A673 (cell line): Measurements from ENCODE around the gene CYBA. TPM values are rescaled to one million over a fixed set of nuclear protein-coding genes. Genes with fewer than 3 reads are reported as not detected.
A peak's percentile ranks its signal among the peaks of the same experiment; 100 is the strongest.

ENCODE experiments used
- BruUV-seq: library from RNA; stranded (reverse); fragments of 400-500 nt; replicated peaks from 2 replicates; lab custom pipeline; 2021; lab: Mats Ljungman, UMichigan
- CTCF ChIA-PET: fragments of 300-600 bp; sonication (Branson Sonifier 250); formaldehyde crosslinking; loops from one replicate; lab custom pipeline; 2022; ENCODE audit warnings: antibody characterized with exemption; lab: Charles Lee
- POLR2A ChIA-PET: fragments of 300-600 bp; sonication (Branson Sonifier 250); formaldehyde crosslinking; loops from one replicate; lab custom pipeline; 2022; ENCODE audit warnings: antibody characterized with exemption; ENCODE audit not compliant: low non-redundant PET; lab: Charles Lee
- DNase-seq: peaks from one replicate; pipeline ENCODE4 v3.0.0-alpha.2; 2015; ENCODE audit warnings: low spot score
- H3K27ac ChIP-seq: fragments of 200-600 bp; sonication (generic); 2 replicates; pipeline ENCODE4 v1.5.1; 2016; ENCODE audit warnings: mixed run types, low read depth, mild to moderate bottlenecking, mixed read lengths, antibody characterized with exemption, low read length; ENCODE audit not compliant: poor library complexity, severe bottlenecking
- H3K27me3 ChIP-seq: fragments of 200-600 bp; sonication (generic); replicated peaks from 2 replicates; pipeline ENCODE4 v1.6.1; 2017; ENCODE audit warnings: mixed run types, low read depth, mild to moderate bottlenecking, mixed read lengths, antibody characterized with exemption, low read length; ENCODE audit not compliant: insufficient read depth, poor library complexity
- H3K36me3 ChIP-seq: fragments of 200-600 bp; sonication (generic); 2 replicates; pipeline ENCODE4 v1.6.1; 2016; ENCODE audit warnings: mixed run types, mild to moderate bottlenecking, mixed read lengths, antibody characterized with exemption, low read length; ENCODE audit not compliant: insufficient read depth, poor library complexity, severe bottlenecking
- H3K4me1 ChIP-seq: fragments of 200-600 bp; sonication (generic); 2 replicates; pipeline ENCODE4 v1.6.1; 2017; ENCODE audit warnings: mixed run types, mild to moderate bottlenecking, mixed read lengths, antibody characterized with exemption, low read length; ENCODE audit not compliant: insufficient read depth, poor library complexity, severe bottlenecking
- H3K4me3 ChIP-seq: fragments of 200-600 bp; sonication (generic); 2 replicates; pipeline ENCODE4 v1.5.1; 2016; ENCODE audit warnings: low read depth, mixed run types, mild to moderate bottlenecking, mixed read lengths, low read length; ENCODE audit not compliant: poor library complexity, severe bottlenecking
- H3K9me3 ChIP-seq: fragments of 200-600 bp; sonication (generic); 2 replicates; pipeline ENCODE4 v1.6.1; 2016; ENCODE audit warnings: mixed run types, low read depth, mild to moderate bottlenecking, mixed read lengths, antibody characterized with exemption, low read length; ENCODE audit not compliant: poor library complexity, severe bottlenecking
- CTCF ChIP-seq: fragments of 300-800, 200-600 bp; sonication (generic); conservative IDR thresholded peaks from 2 replicates; pipeline ENCODE4 v1.5.1; 2017; ENCODE audit warnings: low read depth, mild to moderate bottlenecking, antibody characterized with exemption, low read length, moderate library complexity, mixed read lengths
- EZH2 ChIP-seq: fragments of 200-600 bp; sonication (generic); IDR thresholded peaks from 2 replicates; pipeline ENCODE4 v1.6.1; 2017; ENCODE audit warnings: borderline replicate concordance, low read depth, mild to moderate bottlenecking, mixed read lengths, antibody characterized with exemption, low read length; ENCODE audit not compliant: poor library complexity, severe bottlenecking
- intact Hi-C: fragments of 100-400 bp; cut with micrococcal nuclease; formaldehyde crosslinking; loops from one replicate; pipeline ENCODE4 v1.10.0; 2022; ENCODE audit not compliant: unreplicated experiment
- total RNA-seq: library from RNA; stranded (reverse); gene quantifications from 2 replicates; pipeline ENCODE4 v1.2.3, GENCODE V29; 2021

CYBA gene
- total RNA-seq, 1 experiment from 2014 or later, result 44.7 TPM

- Histone ChIP-seq H3K36me3 (peaks cover 68% of the 10 kb centered on the region), H3K4me1 (no peaks in the 10 kb centered on the region), H3K9me3 (no peaks in the 10 kb centered on the region), H3K4me3 (no peak overlapping the region), H3K27ac (no peak overlapping the region), H3K27me3 (no peaks in the 10 kb centered on the region)
- intact Hi-C loops, result no loop called here
- POLR2A ChIA-PET, result no interaction called here
- peak; percentile 43 for DNase-seq
- CTCF ChIA-PET, result no interaction called here
- no TSS peak for BruUV-seq
- TF ChIP-seq CTCF (peak; percentile 49), EZH2 (no peak)
Measured at GRCh38 chr16:88628512-88628974, 22.3 kb downstream of the CYBA start.

- Histone ChIP-seq H3K36me3 (peaks cover 72% of the 10 kb centered on the region), H3K4me3 (no peak overlapping the region), H3K4me1 (no peaks in the 10 kb centered on the region), H3K9me3 (no peaks in the 10 kb centered on the region), H3K27me3 (no peaks in the 10 kb centered on the region), H3K27ac (no peak overlapping the region)
- intact Hi-C loops, result no loop called here
- no peak for DNase-seq
- BruUV-seq, result no TSS peak
- ChIA-PET CTCF (no interaction called here), POLR2A (no interaction called here)
- TF ChIP-seq CTCF (no peak), EZH2 (no peak)
Measured at GRCh38 chr16:88627531-88628411, 23.1 kb downstream of the CYBA start.

- peaks cover 73% of the 10 kb centered on the region for H3K36me3 ChIP-seq
Measured at GRCh38 chr16:88626646-88627045, 24.2 kb downstream of the CYBA start.

More at GRCh38 chr16:88626646-88627045, 24.2 kb downstream of the CYBA start:
- intact Hi-C loops, result no loop called here
- POLR2A ChIA-PET, result no interaction called here
- TF ChIP-seq EZH2, result no peak
- TF ChIP-seq CTCF, result no peak
- Histone ChIP-seq H3K27ac (no peak overlapping the region), H3K9me3 (no peaks in the 10 kb centered on the region), H3K4me3 (no peak overlapping the region), H3K27me3 (no peaks in the 10 kb centered on the region), H3K4me1 (no peaks in the 10 kb centered on the region)
- BruUV-seq, result no TSS peak
- DNase-seq, result no peak
- CTCF ChIA-PET, result no interaction called here
